MM.1S (cell line): ENCODE data around the gene GCLC.

ENCODE experiments used
- DNase-seq: peaks from one replicate; pipeline ENCODE4 v3.0.0-alpha.2; 2015
- H2AFZ ChIP-seq: fragments of 300-600 bp; sonication (generic); 2 replicates; pipeline ENCODE4 v1.6.0; 2016; ENCODE audit warnings: antibody characterized with exemption, low read length
- H3F3A ChIP-seq: fragments of 300-600 bp; sonication (generic); 2 replicates; pipeline ENCODE4 v1.6.1; 2016; ENCODE audit warnings: mild to moderate bottlenecking, antibody characterized with exemption, low read length, moderate library complexity, mixed read lengths; ENCODE audit not compliant: insufficient read depth
- H3K27ac ChIP-seq: fragments of 300-600 bp; sonication (generic); 2 replicates; pipeline ENCODE4 v1.5.1; 2016; ENCODE audit warnings: mild to moderate bottlenecking, low read length
- H3K27me3 ChIP-seq: fragments of 300-600 bp; sonication (generic); replicated peaks from 2 replicates; pipeline ENCODE4 v1.6.0; 2016; ENCODE audit warnings: low read length; ENCODE audit not compliant: insufficient read depth
- H3K36me3 ChIP-seq: fragments of 300-600 bp; sonication (generic); replicated peaks from 2 replicates; pipeline ENCODE4 v1.6.1; 2016; ENCODE audit warnings: mild to moderate bottlenecking, low read length, mixed read lengths; ENCODE audit not compliant: insufficient read depth
- H3K4me1 ChIP-seq: fragments of 300-600 bp; sonication (generic); 2 replicates; pipeline ENCODE4 v1.6.1; 2016; ENCODE audit warnings: low read length, mixed read lengths
- H3K4me2 ChIP-seq: fragments of 300-600 bp; sonication (generic); 2 replicates; pipeline ENCODE4 v1.6.0; 2016; ENCODE audit warnings: low read depth, low read length
- H3K4me3 ChIP-seq: fragments of 300-600 bp; sonication (generic); 2 replicates; pipeline ENCODE4 v1.5.1; 2016; ENCODE audit warnings: low read length, mixed read lengths
- H3K79me2 ChIP-seq: fragments of 300-600 bp; sonication (generic); 2 replicates; pipeline ENCODE4 v1.6.1; 2016; ENCODE audit warnings: mixed run types, low read length, mixed read lengths
- H3K9ac ChIP-seq: fragments of 300-600 bp; sonication (generic); 2 replicates; pipeline ENCODE4 v1.6.1; 2016; ENCODE audit warnings: low read length, mixed read lengths
- H3K9me2 ChIP-seq: fragments of 300-600 bp; sonication (generic); replicated peaks from 2 replicates; pipeline ENCODE4 v1.6.1; 2016; ENCODE audit warnings: mild to moderate bottlenecking, low read length, mixed read lengths; ENCODE audit not compliant: insufficient read depth
- H3K9me3 ChIP-seq: fragments of 300-600 bp; sonication (generic); replicated peaks from 2 replicates; pipeline ENCODE4 v1.6.1; 2016; ENCODE audit warnings: mild to moderate bottlenecking, low read length, mixed read lengths; ENCODE audit not compliant: insufficient read depth
- H4K20me1 ChIP-seq: fragments of 300-600 bp; sonication (generic); 2 replicates; pipeline ENCODE4 v1.6.1; 2016; ENCODE audit warnings: mild to moderate bottlenecking, low read length, moderate library complexity, mixed read lengths; ENCODE audit not compliant: insufficient read depth
- CTCF ChIP-seq: fragments of 300-600 bp; sonication (generic); IDR thresholded peaks from 2 replicates; pipeline ENCODE4 v1.5.1; 2016; ENCODE audit warnings: antibody characterized with exemption, low read length, mixed read lengths
- EZH2 ChIP-seq: fragments of 300-600 bp; sonication (generic); optimal IDR thresholded peaks from 2 replicates; pipeline ENCODE3; 2017; ENCODE audit warnings: low read depth, mild to moderate bottlenecking, antibody characterized with exemption, low read length, mixed read lengths
- EZH2phosphoT487 ChIP-seq: fragments of 300-600 bp; sonication (generic); IDR thresholded peaks from 2 replicates; pipeline ENCODE4 v1.6.1; 2018; ENCODE audit warnings: antibody characterized with exemption, low read length

GCLC gene

GRCh38 chr6:53591873-53592272 is 47.0 kb upstream of the GCLC start:
- Histone ChIP-seq H2AFZ (no peak overlapping the region), H3K9me2 (no peaks in the 10 kb centered on the region), H3K9me3 (no peaks in the 10 kb centered on the region), H3K4me1 (no peaks in the 10 kb centered on the region), H4K20me1 (no peaks in the 10 kb centered on the region), H3F3A (no peaks in the 10 kb centered on the region), H3K4me3 (no peak overlapping the region), H3K4me2 (no peak overlapping the region), H3K27me3 (no peaks in the 10 kb centered on the region), H3K9ac (no peak overlapping the region), H3K27ac (no peak overlapping the region), H3K36me3 (no peaks in the 10 kb centered on the region), H3K79me2 (no peaks in the 10 kb centered on the region)
- no peak for DNase-seq
- TF ChIP-seq CTCF, result no peak

- TF ChIP-seq CTCF (no peak), EZH2phosphoT487 (no peak), EZH2 (no peak)
- Histone ChIP-seq H3K27me3 (no peaks in the 10 kb centered on the region), H3K4me3 (no peak overlapping the region), H3K4me2 (no peak overlapping the region), H3K9me2 (no peaks in the 10 kb centered on the region), H2AFZ (no peak overlapping the region), H3K9me3 (no peaks in the 10 kb centered on the region), H3K9ac (no peak overlapping the region), H3K79me2 (no peaks in the 10 kb centered on the region), H3K4me1 (no peaks in the 10 kb centered on the region), H3K27ac (no peak overlapping the region), H3K36me3 (no peaks in the 10 kb centered on the region), H4K20me1 (no peaks in the 10 kb centered on the region), H3F3A (no peaks in the 10 kb centered on the region)
- DNase-seq, result no peak
These were observed 44.1 kb upstream of the GCLC start for GRCh38 chr6:53588816-53589509.

- Histone ChIP-seq H3K27me3 (no peaks in the 10 kb centered on the region), H3K4me2 (no peak overlapping the region)
These were observed 42.4 kb upstream of the GCLC start for GRCh38 chr6:53587291-53587690.

More at GRCh38 chr6:53587291-53587690, 42.4 kb upstream of the GCLC start:
- no peaks in the 10 kb centered on the region for H3F3A ChIP-seq
- H4K20me1 ChIP-seq, result no peaks in the 10 kb centered on the region
- DNase-seq, result no peak
- no peak overlapping the region for H3K9ac ChIP-seq
- H3K79me2 ChIP-seq, result no peaks in the 10 kb centered on the region
- H2AFZ ChIP-seq, result no peak overlapping the region
- TF ChIP-seq EZH2 (no peak), EZH2phosphoT487 (no peak), CTCF (no peak)
- H3K9me2 ChIP-seq, result no peaks in the 10 kb centered on the region
- H3K4me3 ChIP-seq, result no peak overlapping the region
- H3K9me3 ChIP-seq, result no peaks in the 10 kb centered on the region
- no peak overlapping the region for H3K27ac ChIP-seq
- no peaks in the 10 kb centered on the region for H3K36me3 ChIP-seq
- H3K4me1 ChIP-seq, result no peaks in the 10 kb centered on the region
